Smooth muscle cell (in vitro differentiated cells): ENCODE data around the gene RPS26. TPM values are rescaled to one million over a fixed set of nuclear protein-coding genes. Genes with fewer than 3 reads are reported as not detected.
"Not testable (repeated sequence)": the region's sequence is repeated elsewhere in the genome, so short reads cannot be mapped to it uniquely, and the experiment has no call there.

ENCODE experiments used
- DNase-seq: peaks from one replicate; lab custom pipeline; 2025; ENCODE audit not compliant: unreplicated experiment; lab: John Stamatoyannopoulos, UW
- H2AFZ ChIP-seq: fragments of 200-600 bp; sonication (generic); 2 replicates; pipeline ENCODE4 v1.6.0; 2016; ENCODE audit warnings: antibody characterized with exemption, low read depth, mild to moderate bottlenecking
- H3F3A ChIP-seq: fragments of 200-600 bp; sonication (generic); 2 replicates; pipeline ENCODE4 v1.6.0; 2017; ENCODE audit warnings: antibody characterized with exemption, low read depth
- H3K27ac ChIP-seq: fragments of 200-600 bp; sonication (generic); 2 replicates; pipeline ENCODE4 v1.5.1; 2016; ENCODE audit warnings: low read depth, mild to moderate bottlenecking
- H3K27me3 ChIP-seq: fragments of 200-600 bp; sonication (generic); 2 replicates; pipeline ENCODE4 v1.6.1; 2016; ENCODE audit warnings: low read depth, mild to moderate bottlenecking
- H3K36me3 ChIP-seq: fragments of 200-600 bp; sonication (generic); 2 replicates; pipeline ENCODE4 v1.5.1; 2016; ENCODE audit warnings: low read depth
- H3K4me1 ChIP-seq: fragments of 200-600 bp; sonication (generic); 2 replicates; pipeline ENCODE4 v1.5.1; 2016; ENCODE audit warnings: low read depth
- H3K4me2 ChIP-seq: fragments of 200-600 bp; sonication (generic); 2 replicates; pipeline ENCODE4 v1.6.0; 2016; ENCODE audit warnings: mild to moderate bottlenecking
- H3K4me3 ChIP-seq: fragments of 200-600 bp; sonication (generic); 2 replicates; pipeline ENCODE4 v1.5.1; 2016; ENCODE audit warnings: mild to moderate bottlenecking
- H3K79me2 ChIP-seq: fragments of 200-600 bp; sonication (generic); 2 replicates; pipeline ENCODE4 v1.6.0; 2016; ENCODE audit warnings: low read depth, mild to moderate bottlenecking
- H3K9ac ChIP-seq: fragments of 200-600 bp; sonication (generic); 2 replicates; pipeline ENCODE4 v1.6.0; 2016; ENCODE audit warnings: low read depth
- H3K9me3 ChIP-seq: fragments of 200-600 bp; sonication (generic); replicated peaks from 2 replicates; pipeline ENCODE4 v1.5.1; 2016; ENCODE audit warnings: low read depth
- H4K20me1 ChIP-seq: fragments of 200-600 bp; sonication (generic); 2 replicates; pipeline ENCODE4 v1.6.0; 2016; ENCODE audit warnings: low read depth
- WGBS: methylation state at CpG from one replicate; pipeline ENCODE4 v1.1.7; 2016; ENCODE audit warnings: low lambda C conversion rate; 5-methylcytosine and 5-hydroxymethylcytosine counted together
- polyA plus RNA-seq: library from polyadenylated mRNA; unstranded; fragments of >200 nt; fragmentation: Nextera tagmentation; extraction: Ambion mirVana; gene quantifications from 2 replicates; pipeline ENCODE4 v1.2.1, GENCODE V29; 2016
- total RNA-seq: library from RNA; depleted of rRNA; stranded (reverse); fragments of >200 nt; gene quantifications from 2 replicates; pipeline ENCODE4 v1.2.3, GENCODE V29; 2014
- TF ChIP-seq, protein P1 (sequence below): fragments of 200-600 bp; sonication (generic); IDR thresholded peaks from 2 replicates; pipeline ENCODE4 v1.5.1; 2017; ENCODE audit warnings: borderline replicate concordance, mild to moderate bottlenecking, antibody characterized with exemption; ENCODE audit not compliant: insufficient read depth, poor library complexity, severe bottlenecking

The RPS26 gene
- total and polyA plus RNA-seq, 2 experiments from 2014 or later = 282 to 845 TPM

- TF ChIP-seq, protein P1, sequence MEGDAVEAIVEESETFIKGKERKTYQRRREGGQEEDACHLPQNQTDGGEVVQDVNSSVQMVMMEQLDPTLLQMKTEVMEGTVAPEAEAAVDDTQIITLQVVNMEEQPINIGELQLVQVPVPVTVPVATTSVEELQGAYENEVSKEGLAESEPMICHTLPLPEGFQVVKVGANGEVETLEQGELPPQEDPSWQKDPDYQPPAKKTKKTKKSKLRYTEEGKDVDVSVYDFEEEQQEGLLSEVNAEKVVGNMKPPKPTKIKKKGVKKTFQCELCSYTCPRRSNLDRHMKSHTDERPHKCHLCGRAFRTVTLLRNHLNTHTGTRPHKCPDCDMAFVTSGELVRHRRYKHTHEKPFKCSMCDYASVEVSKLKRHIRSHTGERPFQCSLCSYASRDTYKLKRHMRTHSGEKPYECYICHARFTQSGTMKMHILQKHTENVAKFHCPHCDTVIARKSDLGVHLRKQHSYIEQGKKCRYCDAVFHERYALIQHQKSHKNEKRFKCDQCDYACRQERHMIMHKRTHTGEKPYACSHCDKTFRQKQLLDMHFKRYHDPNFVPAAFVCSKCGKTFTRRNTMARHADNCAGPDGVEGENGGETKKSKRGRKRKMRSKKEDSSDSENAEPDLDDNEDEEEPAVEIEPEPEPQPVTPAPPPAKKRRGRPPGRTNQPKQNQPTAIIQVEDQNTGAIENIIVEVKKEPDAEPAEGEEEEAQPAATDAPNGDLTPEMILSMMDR = no peak
- Histone ChIP-seq H3F3A (peaks cover 2% of the 10 kb centered on the region), H3K27ac (no peak overlapping the region), H3K79me2 (peaks cover 5% of the 10 kb centered on the region), H3K4me3 (no peak overlapping the region), H4K20me1 (no peaks in the 10 kb centered on the region), H3K27me3 (no peaks in the 10 kb centered on the region), H3K36me3 (no peaks in the 10 kb centered on the region), H3K4me1 (peaks cover 5% of the 10 kb centered on the region), H3K4me2 (no peak overlapping the region), H3K9me3 (no peaks in the 10 kb centered on the region), H3K9ac (no peak overlapping the region), H2AFZ (no peak overlapping the region)
- no peak for DNase-seq
- 93% methylated on average over 7 of the region's 7 CpGs for WGBS
These were observed 40.1 kb upstream of the RPS26 start for GRCh38 chr12:56001487-56002100.

DNA sequence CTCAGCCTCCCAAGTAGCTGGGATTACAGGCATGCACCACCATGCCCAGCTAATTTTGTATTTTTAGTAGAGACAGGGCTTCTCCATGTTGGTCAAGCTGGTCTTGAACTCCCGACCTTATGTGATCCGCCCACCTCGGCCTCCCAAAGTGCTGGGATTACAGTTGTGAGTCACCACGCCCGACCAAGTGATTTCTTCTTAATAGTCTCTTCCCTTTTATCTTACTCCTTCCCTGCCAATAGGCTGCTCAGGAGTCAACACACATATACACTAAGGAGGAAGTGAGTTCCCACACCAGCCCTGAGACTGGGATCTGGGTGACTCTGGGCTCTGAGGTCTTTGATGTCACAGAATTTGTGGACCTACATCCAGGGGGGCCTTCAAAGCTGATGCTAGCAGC lies 38.3 kb upstream of the RPS26 start:
- not testable (repeated sequence) for H4K20me1 ChIP-seq, DNase-seq, H3K9ac ChIP-seq, H3K27ac ChIP-seq, H3F3A ChIP-seq, H3K27me3 ChIP-seq, H2AFZ ChIP-seq, H3K4me3 ChIP-seq, H3K36me3 ChIP-seq, H3K79me2 ChIP-seq, H3K4me1 ChIP-seq, H3K9me3 ChIP-seq, H3K4me2 ChIP-seq
- WGBS = 87% methylated on average over 5 of the region's 5 CpGs

DNA sequence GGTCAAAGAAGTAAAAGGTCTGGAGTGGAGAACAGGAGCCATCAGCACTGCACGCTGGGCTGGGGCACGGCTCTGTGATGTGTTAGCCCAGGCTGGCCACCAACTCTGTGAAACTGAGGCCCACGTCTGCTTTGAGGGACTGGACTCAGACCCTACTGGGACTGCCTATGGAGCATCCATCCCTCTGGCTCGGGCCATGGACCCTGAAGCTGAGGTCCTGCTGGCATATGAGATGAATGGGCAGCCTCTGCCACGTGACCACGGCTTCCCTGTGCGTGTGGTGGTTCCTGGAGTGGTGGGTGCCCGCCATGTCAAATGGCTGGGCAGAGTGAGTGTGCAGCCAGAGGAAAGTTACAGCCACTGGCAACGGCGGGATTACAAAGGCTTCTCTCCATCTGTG lies 37.5 kb upstream of the RPS26 start:
- no peak overlapping the region for H3K9ac ChIP-seq
- TF ChIP-seq, protein P1 = no peak
- no peak overlapping the region for H3K4me2 ChIP-seq
- H4K20me1 ChIP-seq = no peaks in the 10 kb centered on the region
- no peak overlapping the region for H3K4me3 ChIP-seq
- no peak overlapping the region for H3K27ac ChIP-seq
- no peak for DNase-seq
- H3K36me3 ChIP-seq = no peaks in the 10 kb centered on the region
- peaks cover 8% of the 10 kb centered on the region for H3K4me1 ChIP-seq
- no peak overlapping the region for H2AFZ ChIP-seq
- no peaks in the 10 kb centered on the region for H3K9me3 ChIP-seq
- H3K27me3 ChIP-seq = no peaks in the 10 kb centered on the region
- no peaks in the 10 kb centered on the region for H3F3A ChIP-seq
- WGBS = 98% methylated on average over 10 of the region's 10 CpGs
- H3K79me2 ChIP-seq = no peaks in the 10 kb centered on the region

GRCh38 chr12:56007564-56008559 lies 33.9 kb upstream of the RPS26 start:
- 3% methylated on average over 25 of the region's 44 CpGs for WGBS
- no peaks in the 10 kb centered on the region for H3K27me3 ChIP-seq
- peak overlapping the region; percentile 26 for H3K27ac ChIP-seq
- no peaks in the 10 kb centered on the region for H4K20me1 ChIP-seq
- H3K36me3 ChIP-seq = no peaks in the 10 kb centered on the region
- H3K4me2 ChIP-seq = peak overlapping the region; percentile 98
- H3K9me3 ChIP-seq = no peaks in the 10 kb centered on the region
- peak overlapping the region; percentile 98 for H3K4me3 ChIP-seq
- H3K4me1 ChIP-seq = peaks cover 8% of the 10 kb centered on the region
- no peaks in the 10 kb centered on the region for H3K79me2 ChIP-seq
- H2AFZ ChIP-seq = peak overlapping the region; percentile 100
- TF ChIP-seq, protein P1 = no peak
- peak; percentile 39 for DNase-seq
- H3F3A ChIP-seq = no peaks in the 10 kb centered on the region
- H3K9ac ChIP-seq = peak overlapping the region; percentile 84
